IPS-20b (cell line): Measurements from ENCODE around the gene SH3PXD2A.

Experiments
- H3K27ac ChIP-seq: one replicate; pipeline ENCODE4 v1.5.1; 2013; ENCODE audit warnings: low read length
- H3K27me3 ChIP-seq: 2 replicates; pipeline ENCODE4 v1.6.1; 2013; ENCODE audit warnings: mild to moderate bottlenecking, low read length, inconsistent platforms; ENCODE audit not compliant: insufficient read depth
- H3K36me3 ChIP-seq: 2 replicates; pipeline ENCODE4 v1.6.1; 2013; ENCODE audit warnings: low read depth, mild to moderate bottlenecking, inconsistent platforms, low read length, moderate library complexity; ENCODE audit not compliant: insufficient read depth
- H3K4me1 ChIP-seq: 2 replicates; pipeline ENCODE4 v1.6.1; 2013; ENCODE audit warnings: mild to moderate bottlenecking, control low read depth, inconsistent platforms, low read length, moderate library complexity; ENCODE audit not compliant: insufficient read depth
- H3K4me3 ChIP-seq: 2 replicates; pipeline ENCODE4 v1.5.1; 2013; ENCODE audit warnings: mild to moderate bottlenecking, low read length, inconsistent platforms
- H3K9ac ChIP-seq: 2 replicates; pipeline ENCODE4 v1.6.1; 2013; ENCODE audit warnings: low read depth, mild to moderate bottlenecking, inconsistent platforms, low read length, moderate library complexity
- H3K9me3 ChIP-seq: 2 replicates; pipeline ENCODE4 v1.6.1; 2013; ENCODE audit warnings: mild to moderate bottlenecking, low read depth, low read length, inconsistent platforms; ENCODE audit not compliant: insufficient read depth

The SH3PXD2A gene

GRCh38 chr10:103627893-103628292, 227.5 kb downstream of the SH3PXD2A start:
- H3K36me3 ChIP-seq, result no peaks in the 10 kb centered on the region
- no peak overlapping the region for H3K4me3 ChIP-seq
- no peak overlapping the region for H3K9ac ChIP-seq
- H3K27ac ChIP-seq, result no peak overlapping the region
- no peaks in the 10 kb centered on the region for H3K9me3 ChIP-seq
- H3K4me1 ChIP-seq, result no peaks in the 10 kb centered on the region
- no peaks in the 10 kb centered on the region for H3K27me3 ChIP-seq

GRCh38 chr10:103627111-103627892, 228.1 kb downstream of the SH3PXD2A start:
- Histone ChIP-seq H3K9ac (no peak overlapping the region), H3K27ac (no peak overlapping the region), H3K4me3 (no peak overlapping the region), H3K4me1 (no peaks in the 10 kb centered on the region), H3K36me3 (no peaks in the 10 kb centered on the region), H3K27me3 (no peaks in the 10 kb centered on the region), H3K9me3 (no peaks in the 10 kb centered on the region)

DNA sequence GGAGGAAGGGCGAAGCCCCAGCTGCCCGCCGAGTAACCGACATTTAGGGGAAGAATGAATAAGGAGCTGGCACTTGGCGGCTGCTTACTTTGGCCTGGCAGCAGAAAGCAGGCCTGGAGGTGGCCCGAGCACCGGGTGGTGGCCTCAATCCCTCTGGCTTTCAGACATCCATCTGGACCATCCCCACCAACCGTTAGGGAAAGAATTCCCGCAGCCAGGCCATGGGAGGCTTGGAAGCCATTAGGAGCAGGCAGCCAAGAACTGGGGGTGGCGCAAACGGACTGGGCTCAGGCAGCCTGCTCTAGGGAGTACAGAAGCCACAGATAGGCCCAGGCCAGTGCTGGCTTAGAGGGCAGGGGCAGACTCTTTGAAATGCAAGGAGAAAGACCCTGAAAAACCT, 229.2 kb downstream of the SH3PXD2A start:
- Histone ChIP-seq H3K27me3 (no peaks in the 10 kb centered on the region), H3K4me1 (no peaks in the 10 kb centered on the region), H3K9me3 (no peaks in the 10 kb centered on the region), H3K4me3 (no peak overlapping the region), H3K36me3 (0 out of 2 replicates have a peak, but pooled peaks cover under 1% of the 10 kb centered on the region), H3K27ac (no peak overlapping the region), H3K9ac (no peak overlapping the region)

GRCh38 chr10:103622935-103623574, 232.3 kb downstream of the SH3PXD2A start:
- no peak overlapping the region for H3K9ac ChIP-seq
- H3K4me1 ChIP-seq, result no peaks in the 10 kb centered on the region
- no peaks in the 10 kb centered on the region for H3K27me3 ChIP-seq
- H3K9me3 ChIP-seq, result no peaks in the 10 kb centered on the region
- H3K36me3 ChIP-seq, result peaks cover 7% of the 10 kb centered on the region; the same call in 1 of the 2 replicates
- H3K27ac ChIP-seq, result no peak overlapping the region
- no peak overlapping the region for H3K4me3 ChIP-seq

DNA sequence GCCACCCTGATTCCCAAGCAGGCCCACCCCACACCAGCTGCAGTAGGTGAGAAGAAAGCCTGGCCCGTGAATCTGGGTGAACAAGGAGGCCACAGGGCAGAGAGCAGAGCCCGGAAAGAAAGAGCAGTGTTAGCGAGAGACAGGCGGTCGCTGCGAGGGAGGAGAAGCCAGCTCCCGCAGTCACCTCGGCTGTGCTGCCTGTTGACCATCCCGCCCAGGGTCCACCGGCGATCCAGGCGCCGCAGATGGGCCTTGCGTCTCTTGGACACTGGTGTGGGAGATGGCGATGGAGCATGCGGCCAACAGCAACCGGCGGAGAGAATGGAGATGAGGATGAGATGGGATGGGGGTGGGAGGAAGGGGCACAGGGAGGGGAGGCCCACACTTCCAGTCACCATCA, 233.1 kb downstream of the SH3PXD2A start:
- H3K27ac ChIP-seq, result no peak overlapping the region
- H3K4me3 ChIP-seq, result no peak overlapping the region
- H3K9me3 ChIP-seq, result no peaks in the 10 kb centered on the region
- no peaks in the 10 kb centered on the region for H3K4me1 ChIP-seq
- no peaks in the 10 kb centered on the region for H3K27me3 ChIP-seq
- H3K36me3 ChIP-seq, result peaks cover 7% of the 10 kb centered on the region; the same call in 1 of the 2 replicates
- no peak overlapping the region for H3K9ac ChIP-seq

DNA sequence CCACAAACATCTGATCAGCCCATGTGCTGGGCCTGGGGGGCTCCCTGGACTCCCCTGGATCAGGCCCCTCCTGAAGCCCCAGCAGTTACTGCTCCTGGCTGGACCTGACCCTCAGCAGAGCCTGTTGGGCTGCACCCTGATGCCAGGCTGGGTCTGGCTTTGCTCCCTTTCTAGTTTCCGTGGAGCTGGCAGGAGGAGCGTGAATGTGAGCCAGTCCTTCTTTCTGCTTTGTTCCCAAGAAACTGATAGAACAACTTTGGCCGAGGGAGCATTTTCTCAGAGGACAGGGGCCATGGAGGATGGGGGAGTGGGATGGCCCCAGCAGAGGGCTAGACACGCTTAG, 233.6 kb downstream of the SH3PXD2A start:
- Histone ChIP-seq H3K9ac (no peak overlapping the region), H3K9me3 (no peaks in the 10 kb centered on the region), H3K27me3 (no peaks in the 10 kb centered on the region), H3K36me3 (peaks cover 7% of the 10 kb centered on the region; the same call in 1 of the 2 replicates), H3K4me1 (no peaks in the 10 kb centered on the region), H3K27ac (no peak overlapping the region), H3K4me3 (no peak overlapping the region)

GRCh38 chr10:103620891-103621782, 234.2 kb downstream of the SH3PXD2A start:
- H3K4me1 ChIP-seq, result no peaks in the 10 kb centered on the region
- H3K4me3 ChIP-seq, result no peak overlapping the region
- no peak overlapping the region for H3K9ac ChIP-seq
- no peak overlapping the region for H3K27ac ChIP-seq
- H3K27me3 ChIP-seq, result no peaks in the 10 kb centered on the region
- H3K9me3 ChIP-seq, result no peaks in the 10 kb centered on the region
- peaks cover 7% of the 10 kb centered on the region; the same call in 1 of the 2 replicates for H3K36me3 ChIP-seq

DNA sequence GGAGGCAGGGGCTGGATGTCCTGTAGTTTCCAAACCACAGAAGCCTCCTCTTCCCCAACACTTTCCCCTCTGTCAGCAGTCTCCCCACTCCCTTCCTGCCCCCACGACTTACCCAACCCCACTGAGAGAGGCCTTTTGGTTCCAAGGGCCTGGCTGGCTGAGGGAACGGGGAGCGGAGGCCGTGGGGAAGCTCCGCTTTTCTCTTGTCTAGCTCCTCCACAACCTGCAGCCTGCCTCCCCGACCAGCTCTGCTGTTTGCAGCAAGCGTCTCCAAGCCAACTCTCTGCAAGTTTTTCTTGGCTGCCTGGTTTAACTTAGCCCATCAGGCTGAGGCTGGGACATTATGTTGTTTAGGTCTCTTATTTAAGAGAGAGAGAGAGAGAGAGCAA, 235.0 kb downstream of the SH3PXD2A start:
- H3K4me1 ChIP-seq, result no peaks in the 10 kb centered on the region; the same call in 1 of the 2 replicates
- no peak overlapping the region for H3K9ac ChIP-seq
- H3K36me3 ChIP-seq, result peaks cover 7% of the 10 kb centered on the region; the same call in 1 of the 2 replicates
- H3K9me3 ChIP-seq, result no peaks in the 10 kb centered on the region
- H3K27ac ChIP-seq, result no peak overlapping the region
- no peak overlapping the region for H3K4me3 ChIP-seq
- no peaks in the 10 kb centered on the region for H3K27me3 ChIP-seq

GRCh38 chr10:103619424-103620351, 235.7 kb downstream of the SH3PXD2A start:
- Histone ChIP-seq H3K9me3 (no peaks in the 10 kb centered on the region), H3K4me1 (no peaks in the 10 kb centered on the region; the same call in 1 of the 2 replicates), H3K27me3 (no peaks in the 10 kb centered on the region), H3K36me3 (peaks cover 7% of the 10 kb centered on the region; the same call in 1 of the 2 replicates), H3K9ac (no peak overlapping the region), H3K4me3 (no peak overlapping the region), H3K27ac (no peak overlapping the region)

DNA sequence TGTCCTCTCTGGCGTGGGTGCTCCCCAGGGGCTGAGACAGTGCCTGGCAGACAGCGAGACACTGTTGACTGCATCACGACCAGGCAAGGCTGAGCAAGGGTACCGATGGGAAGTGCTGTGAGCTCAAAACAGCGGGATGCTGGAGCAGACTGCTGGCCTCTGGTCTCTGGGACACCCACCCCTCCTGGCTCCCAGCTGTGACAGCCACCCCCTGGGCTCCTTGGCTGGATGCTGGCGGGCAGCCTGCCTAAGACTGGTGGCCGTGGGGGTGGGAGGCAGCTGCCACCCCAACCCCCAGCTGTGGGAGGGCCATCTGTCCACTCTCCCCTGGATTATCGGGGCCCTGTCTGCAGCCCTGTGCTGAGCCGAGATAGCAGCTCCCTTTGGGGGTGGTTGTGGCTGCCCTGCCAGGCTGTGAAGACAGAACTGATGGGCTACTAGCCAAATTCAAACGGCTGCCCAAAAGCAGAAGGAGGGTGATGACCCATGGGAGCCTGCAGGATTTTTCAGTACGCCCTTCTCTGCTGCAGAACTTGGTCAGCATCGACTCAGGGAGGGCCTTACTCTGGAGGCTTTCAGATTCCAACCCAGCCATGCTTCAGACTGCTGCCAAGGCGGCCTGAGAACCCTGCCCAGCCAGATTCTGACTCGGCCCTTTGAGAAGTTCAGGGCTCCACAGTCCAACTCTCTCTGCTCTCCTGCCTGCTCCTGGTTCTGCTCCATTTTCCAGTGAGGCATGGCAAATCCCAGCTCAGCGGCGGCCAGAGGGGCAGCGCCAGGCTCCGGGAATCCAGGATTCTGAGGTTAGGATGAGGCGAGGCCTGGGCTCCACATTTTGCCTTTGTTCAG, 236.6 kb downstream of the SH3PXD2A start:
- Histone ChIP-seq H3K36me3 (peaks cover 7% of the 10 kb centered on the region; the same call in 1 of the 2 replicates), H3K27me3 (no peaks in the 10 kb centered on the region), H3K27ac (no peak overlapping the region), H3K4me1 (no peaks in the 10 kb centered on the region; the same call in 1 of the 2 replicates), H3K9ac (no peak overlapping the region), H3K4me3 (no peak overlapping the region), H3K9me3 (no peaks in the 10 kb centered on the region)
